Loucy (cell line): Measurements from ENCODE around the gene BFSP1.
A peak's percentile ranks its signal among the peaks of the same experiment; 100 is the strongest.

ENCODE experiments used
- H2AFZ ChIP-seq: fragments of 200-600 bp; sonication (generic); 2 replicates; pipeline ENCODE4 v1.6.0; 2016; ENCODE audit warnings: antibody characterized with exemption, mild to moderate bottlenecking, low read length, moderate library complexity
- H3F3A ChIP-seq: fragments of 200-600 bp; 2 replicates; pipeline ENCODE4 v1.6.0; 2016; ENCODE audit warnings: antibody characterized with exemption, low read depth, mild to moderate bottlenecking
- H3K27me3 ChIP-seq: fragments of 200-600 bp; sonication (generic); 2 replicates; pipeline ENCODE4 v1.6.1; 2014; ENCODE audit warnings: low read length, mild to moderate bottlenecking; ENCODE audit not compliant: insufficient read depth, poor library complexity, severe bottlenecking
- H3K36me3 ChIP-seq: fragments of 200-600 bp; sonication (generic); 2 replicates; pipeline ENCODE4 v1.6.1; 2016; ENCODE audit warnings: low read length; ENCODE audit not compliant: insufficient read depth
- H3K4me1 ChIP-seq: fragments of 200-600 bp; sonication (generic); 2 replicates; pipeline ENCODE4 v1.5.1; 2014; ENCODE audit warnings: low read length, mild to moderate bottlenecking; ENCODE audit not compliant: insufficient read depth, poor library complexity, severe bottlenecking
- H3K4me2 ChIP-seq: fragments of 200-600 bp; sonication (generic); 2 replicates; pipeline ENCODE4 v1.6.0; 2014; ENCODE audit warnings: antibody characterized with exemption, low read length, low read depth, mild to moderate bottlenecking; ENCODE audit not compliant: poor library complexity, severe bottlenecking
- H3K4me3 ChIP-seq: fragments of 200-600 bp; sonication (generic); 2 replicates; pipeline ENCODE4 v1.5.1; 2014; ENCODE audit warnings: low read length, mild to moderate bottlenecking, mixed read lengths; ENCODE audit not compliant: poor library complexity, severe bottlenecking
- H3K79me2 ChIP-seq: fragments of 200-600 bp; sonication (generic); 2 replicates; pipeline ENCODE4 v1.6.1; 2014; ENCODE audit warnings: low read length; ENCODE audit not compliant: insufficient read depth
- H3K9ac ChIP-seq: fragments of 200-600 bp; sonication (generic); 2 replicates; pipeline ENCODE4 v1.6.0; 2014; ENCODE audit warnings: mild to moderate bottlenecking, low read depth, low read length, moderate library complexity; ENCODE audit not compliant: poor library complexity, severe bottlenecking
- H3K9me2 ChIP-seq: fragments of 200-600 bp; sonication (generic); replicated peaks from 2 replicates; pipeline ENCODE4 v1.6.1; 2016; ENCODE audit warnings: low read depth, low read length, mixed read lengths
- H3K9me3 ChIP-seq: fragments of 200-600 bp; sonication (generic); 2 replicates; pipeline ENCODE4 v1.6.1; 2014; ENCODE audit warnings: mild to moderate bottlenecking, antibody characterized with exemption, low read length, low read depth; ENCODE audit not compliant: insufficient read depth
- H4K20me1 ChIP-seq: fragments of 200-600 bp; sonication (generic); 2 replicates; pipeline ENCODE4 v1.6.0; 2014; ENCODE audit warnings: antibody characterized with exemption, low read length, mild to moderate bottlenecking; ENCODE audit not compliant: insufficient read depth, poor library complexity, severe bottlenecking
- CTCF ChIP-seq: fragments of 200-600 bp; sonication (generic); conservative IDR thresholded peaks from 2 replicates; pipeline ENCODE4 v1.5.1; 2014; ENCODE audit warnings: mild to moderate bottlenecking, antibody characterized with exemption, low read length
- EZH2phosphoT487 ChIP-seq: fragments of 200-600 bp; IDR thresholded peaks from 2 replicates; pipeline ENCODE4 v1.6.1; 2018; ENCODE audit warnings: antibody characterized with exemption, mild to moderate bottlenecking, moderate library complexity, borderline replicate concordance

BFSP1 gene

GRCh38 chr20:17513939-17514338 lies 17.2 kb downstream of the BFSP1 start:
- Histone ChIP-seq H2AFZ (no peak overlapping the region), H3K27me3 (no peaks in the 10 kb centered on the region), H3K4me1 (peaks cover 13% of the 10 kb centered on the region), H3K9me3 (no peaks in the 10 kb centered on the region), H3K79me2 (no peaks in the 10 kb centered on the region), H3K9ac (no peak overlapping the region), H3K4me3 (no peak overlapping the region), H3K9me2 (no peaks in the 10 kb centered on the region), H3K4me2 (no peak overlapping the region), H4K20me1 (no peaks in the 10 kb centered on the region), H3F3A (no peaks in the 10 kb centered on the region), H3K36me3 (no peaks in the 10 kb centered on the region)
- TF ChIP-seq CTCF: no peak
- TF ChIP-seq EZH2phosphoT487: no peak

- Histone ChIP-seq H3K4me1 (peaks cover 30% of the 10 kb centered on the region), H4K20me1 (no peaks in the 10 kb centered on the region), H3K4me2 (peak overlapping the region; percentile 9), H3K4me3 (no peak overlapping the region), H3K79me2 (no peaks in the 10 kb centered on the region), H3K9me2 (no peaks in the 10 kb centered on the region), H3K9me3 (no peaks in the 10 kb centered on the region), H3K9ac (no peak overlapping the region), H3K36me3 (no peaks in the 10 kb centered on the region), H3F3A (no peaks in the 10 kb centered on the region), H2AFZ (no peak overlapping the region), H3K27me3 (no peaks in the 10 kb centered on the region)
- TF ChIP-seq EZH2phosphoT487 (no peak), CTCF (no peak)
These were observed 19.8 kb downstream of the BFSP1 start for GRCh38 chr20:17511401-17511800.

GRCh38 chr20:17510548-17510947 lies 20.6 kb downstream of the BFSP1 start:
- H3K4me2 ChIP-seq: no peak overlapping the region

More at GRCh38 chr20:17510548-17510947, 20.6 kb downstream of the BFSP1 start:
- Histone ChIP-seq H3K9ac (no peak overlapping the region), H3K79me2 (no peaks in the 10 kb centered on the region), H3K9me2 (no peaks in the 10 kb centered on the region), H2AFZ (no peak overlapping the region), H3K9me3 (no peaks in the 10 kb centered on the region), H3K4me1 (peaks cover 37% of the 10 kb centered on the region), H3K4me3 (no peak overlapping the region), H4K20me1 (no peaks in the 10 kb centered on the region), H3K36me3 (no peaks in the 10 kb centered on the region), H3F3A (no peaks in the 10 kb centered on the region), H3K27me3 (no peaks in the 10 kb centered on the region)
- no peak for TF ChIP-seq CTCF
- no peak for TF ChIP-seq EZH2phosphoT487
